GM10248 (cell line): ENCODE measurements around the gene SCMH1.

Experiments
- CTCF ChIA-PET: fragments of 300-600 bp; sonication (Branson Sonifier 250); formaldehyde crosslinking; extraction: SDS; loops from one replicate; lab custom pipeline; 2021; ENCODE audit warnings: antibody characterized with exemption; lab: Yijun Ruan, JAX
- POLR2A ChIA-PET: fragments of 350-650 bp; sonication (Branson Sonifier 250); formaldehyde crosslinking; extraction: SDS; loops from one replicate; lab custom pipeline; 2020; ENCODE audit warnings: antibody characterized with exemption; lab: Yijun Ruan, JAX
- DNase-seq: peaks from one replicate; pipeline ENCODE4 v3.0.0; 2012; ENCODE audit errors: extremely low spot score
- TF ChIP-seq, protein P1 (sequence below): IDR thresholded peaks from 2 replicates; pipeline ENCODE4 v1.5.1; 2012; ENCODE audit warnings: mild to moderate bottlenecking, low read depth; ENCODE audit errors: extremely low read depth, missing control alignments, control extremely low read depth

Gene SCMH1

DNA sequence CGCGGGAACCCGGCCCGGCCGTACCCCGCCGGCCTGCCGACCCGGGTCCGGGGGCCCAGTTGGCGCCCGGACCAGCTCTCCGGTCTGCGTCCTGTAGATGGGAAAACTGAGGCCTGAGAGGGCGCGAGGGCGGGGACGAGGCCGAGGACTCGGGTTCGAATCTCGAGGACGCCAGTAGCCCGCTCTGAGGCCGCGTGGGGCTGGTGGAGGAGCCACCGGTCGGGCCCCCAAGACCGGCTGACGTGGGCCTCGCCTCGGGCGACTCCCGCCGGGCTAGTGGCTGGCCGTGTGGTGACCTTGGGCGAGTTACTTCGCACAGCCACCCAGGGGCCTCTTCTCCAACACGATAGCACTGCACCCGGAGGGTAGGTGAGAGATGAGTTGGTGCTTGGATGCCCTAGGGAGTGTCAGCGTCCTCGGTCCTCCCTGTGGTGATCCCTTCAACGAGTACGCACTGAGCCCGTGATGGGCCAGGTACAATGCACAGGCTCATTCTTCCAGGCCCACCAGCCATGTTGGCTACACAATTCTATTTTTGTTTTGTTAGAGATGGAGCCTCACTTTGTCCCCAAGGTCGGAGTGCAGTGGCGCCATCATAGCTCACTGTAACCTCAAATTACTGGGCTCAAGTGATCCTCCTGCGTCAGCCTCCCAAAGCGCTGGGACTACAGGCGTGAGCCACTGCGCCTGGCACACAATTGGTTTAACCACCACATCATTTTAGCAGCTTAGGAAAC lies 404 bp upstream of the SCMH1 start:
- CTCF ChIA-PET = interaction anchor here (0.6 to 2.4 kb wide), 3 partner anchors 9 to 25 kb away, joined by 3 to 6 read pairs (median 4); no protein-coding TSS in a partner anchor
- POLR2A ChIA-PET = no interaction called here
- TF ChIP-seq, protein P1, sequence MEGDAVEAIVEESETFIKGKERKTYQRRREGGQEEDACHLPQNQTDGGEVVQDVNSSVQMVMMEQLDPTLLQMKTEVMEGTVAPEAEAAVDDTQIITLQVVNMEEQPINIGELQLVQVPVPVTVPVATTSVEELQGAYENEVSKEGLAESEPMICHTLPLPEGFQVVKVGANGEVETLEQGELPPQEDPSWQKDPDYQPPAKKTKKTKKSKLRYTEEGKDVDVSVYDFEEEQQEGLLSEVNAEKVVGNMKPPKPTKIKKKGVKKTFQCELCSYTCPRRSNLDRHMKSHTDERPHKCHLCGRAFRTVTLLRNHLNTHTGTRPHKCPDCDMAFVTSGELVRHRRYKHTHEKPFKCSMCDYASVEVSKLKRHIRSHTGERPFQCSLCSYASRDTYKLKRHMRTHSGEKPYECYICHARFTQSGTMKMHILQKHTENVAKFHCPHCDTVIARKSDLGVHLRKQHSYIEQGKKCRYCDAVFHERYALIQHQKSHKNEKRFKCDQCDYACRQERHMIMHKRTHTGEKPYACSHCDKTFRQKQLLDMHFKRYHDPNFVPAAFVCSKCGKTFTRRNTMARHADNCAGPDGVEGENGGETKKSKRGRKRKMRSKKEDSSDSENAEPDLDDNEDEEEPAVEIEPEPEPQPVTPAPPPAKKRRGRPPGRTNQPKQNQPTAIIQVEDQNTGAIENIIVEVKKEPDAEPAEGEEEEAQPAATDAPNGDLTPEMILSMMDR = no peak
- DNase-seq = no peak

DNA sequence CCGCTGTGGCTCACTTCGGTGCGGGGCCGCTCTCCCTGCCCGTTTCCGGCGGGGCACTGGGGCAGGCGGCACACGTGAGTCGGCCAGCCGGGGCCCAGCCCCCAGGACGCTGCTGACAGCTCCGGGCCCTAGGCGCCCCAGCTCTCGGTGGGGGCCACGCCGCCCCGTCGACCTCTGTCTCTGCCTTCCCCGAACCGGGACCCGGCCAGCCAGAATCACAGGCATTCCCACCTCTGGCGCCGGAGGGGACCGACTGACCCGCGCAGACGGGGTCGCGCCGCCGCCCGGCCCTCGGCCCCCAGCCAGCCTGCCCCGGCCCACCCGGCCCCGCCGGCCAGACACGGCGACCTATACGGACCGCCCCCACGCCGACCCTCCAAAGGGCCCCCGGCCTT lies 755 bp downstream of the SCMH1 start:
- CTCF ChIA-PET = interaction anchor here (1.3 to 2.4 kb wide), 3 partner anchors 23 to 36 kb away, joined by 3 to 6 read pairs (median 4); no protein-coding TSS in a partner anchor
- DNase-seq = peak; percentile 70
- TF ChIP-seq, protein P1 = no peak
- POLR2A ChIA-PET = no interaction called here

DNA sequence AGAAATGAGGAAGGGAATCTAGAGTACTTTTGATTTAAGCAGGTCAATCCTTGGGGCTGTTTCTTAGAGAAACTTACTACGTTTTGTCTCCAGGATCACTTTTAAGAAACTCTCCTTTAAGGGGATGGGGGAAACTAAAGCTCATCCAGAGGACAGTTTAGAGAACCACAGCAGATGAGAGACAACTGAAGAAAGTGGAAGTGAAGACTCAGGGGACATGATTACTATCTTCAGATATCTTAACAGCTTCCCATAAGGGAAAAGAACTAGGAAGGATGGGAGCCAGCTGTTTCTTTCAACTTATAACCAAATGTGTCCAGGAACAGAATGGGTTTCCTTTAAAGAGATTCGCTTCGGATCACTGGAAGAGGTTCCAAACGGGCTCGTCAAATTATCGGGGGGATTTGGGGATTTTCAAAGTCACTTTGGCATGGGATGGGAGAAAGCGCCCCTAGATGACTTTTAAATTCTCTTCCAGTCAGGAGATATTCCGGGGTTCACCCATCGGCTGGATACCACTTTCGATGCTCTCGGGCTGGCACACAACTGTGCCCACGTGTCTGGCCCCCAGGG lies 1.2 kb downstream of the SCMH1 start:
- TF ChIP-seq, protein P1 = no peak
- POLR2A ChIA-PET = interaction anchor here (0.6 kb wide), 2 partner anchors 170 to 1882 kb away, joined by 3 to 4 read pairs; no protein-coding TSS in a partner anchor
- CTCF ChIA-PET = interaction anchor here (1.3 to 2.4 kb wide), 3 partner anchors 22 to 35 kb away, joined by 3 to 6 read pairs (median 4); no protein-coding TSS in a partner anchor
- no peak for DNase-seq

DNA sequence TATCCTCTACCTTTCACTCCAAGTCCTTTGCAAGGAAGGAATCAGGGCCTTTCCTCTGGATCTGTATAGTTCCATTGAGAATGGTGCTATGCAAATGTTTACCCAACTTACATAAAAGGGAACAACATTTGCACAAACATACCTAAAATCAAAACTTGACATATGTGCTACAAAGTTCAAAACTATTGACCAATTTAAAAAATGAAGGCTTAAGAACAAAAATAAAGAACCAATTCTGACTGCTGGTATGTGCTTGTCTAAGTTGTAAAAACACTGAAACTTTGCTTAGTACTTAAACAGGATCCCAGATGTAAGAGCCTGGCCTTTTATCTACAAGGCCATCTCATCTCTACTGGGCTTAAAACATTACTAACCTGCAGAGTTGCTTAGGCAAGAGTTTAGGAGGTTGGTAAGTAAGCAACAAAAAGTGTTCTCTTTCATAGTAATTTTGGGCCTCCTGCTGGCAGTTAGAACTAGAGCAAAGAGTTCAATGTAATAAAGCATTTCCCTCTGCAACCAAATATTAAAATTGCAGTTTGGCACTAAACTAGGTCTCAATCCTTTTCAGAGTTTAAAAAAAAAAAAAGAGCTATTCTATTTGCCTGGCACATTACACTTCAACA lies 2.0 kb downstream of the SCMH1 start:
- CTCF ChIA-PET = interaction anchor here (1.1 to 2.1 kb wide), 3 partner anchors 10 to 34 kb away, joined by 3 to 4 read pairs (median 3); no protein-coding TSS in a partner anchor
- POLR2A ChIA-PET = interaction anchor here (0.6 kb wide), 2 partner anchors 169 to 1881 kb away, joined by 3 to 4 read pairs; no protein-coding TSS in a partner anchor
- TF ChIP-seq, protein P1 = peak; percentile 30
- no peak for DNase-seq

- ChIA-PET POLR2A (interaction anchor here (0.6 kb wide), 1 partner anchor 259 kb away, joined by 3 read pairs; the partner anchor contains the start of gene CTPS1), CTCF (interaction anchor here (1.1 to 1.6 kb wide), 2 partner anchors 8 to 277 kb away, joined by 3 read pairs; no protein-coding TSS in a partner anchor)
- DNase-seq = no peak
- TF ChIP-seq, protein P1 = no peak
Observed at GRCh38 chr1:41238311-41238988, 3.7 kb downstream of the SCMH1 start.

DNA sequence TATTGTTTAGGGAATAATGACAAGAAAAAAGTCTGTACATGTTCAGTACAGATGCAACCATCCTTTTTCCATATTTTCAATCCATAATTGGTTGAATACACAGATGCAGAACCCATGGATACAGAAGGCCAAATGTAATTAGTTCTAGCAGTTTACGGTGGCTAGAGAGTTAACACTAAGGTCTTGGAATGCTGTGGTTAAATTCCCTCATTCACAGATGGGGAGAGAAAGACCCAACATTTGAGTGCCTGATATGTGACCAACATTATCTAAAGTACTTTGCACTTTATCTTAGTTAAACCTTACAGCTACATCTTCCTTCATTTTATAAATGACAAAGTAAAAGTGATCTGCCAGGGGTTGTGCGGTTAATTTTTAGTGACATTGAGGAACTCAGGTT lies 5.3 kb downstream of the SCMH1 start:
- TF ChIP-seq, protein P1 = no peak
- CTCF ChIA-PET = no interaction called here
- POLR2A ChIA-PET = no interaction called here
- DNase-seq = no peak
